H9 (cell line): ENCODE data around the gene MINDY4. TPM values are rescaled to one million over a fixed set of nuclear protein-coding genes. Genes with fewer than 3 reads are reported as not detected.

ENCODE experiments used
- DNase-seq: peaks from one replicate; pipeline ENCODE4 v3.0.0-alpha.2; 2017
- H2AFZ ChIP-seq: one replicate; pipeline ENCODE4 v1.6.1; 2013; ENCODE audit warnings: mild to moderate bottlenecking, low read length, control low read depth, moderate library complexity
- H2AK5ac ChIP-seq: 2 replicates; pipeline ENCODE4 v1.6.1; 2013; ENCODE audit warnings: low read length, control low read depth, mixed read lengths; ENCODE audit not compliant: insufficient read length
- H2BK120ac ChIP-seq: one replicate; pipeline ENCODE4 v1.6.1; 2013; ENCODE audit warnings: low read depth, mild to moderate bottlenecking, low read length, control low read depth, inconsistent platforms; ENCODE audit not compliant: poor library complexity, severe bottlenecking
- H2BK12ac ChIP-seq: 2 replicates; pipeline ENCODE4 v1.6.1; 2013; ENCODE audit warnings: low read length, control low read depth, mixed read lengths, low read depth; ENCODE audit not compliant: insufficient read length
- H2BK15ac ChIP-seq: 2 replicates; pipeline ENCODE4 v1.6.1; 2013; ENCODE audit warnings: low read depth, low read length, control low read depth
- H2BK20ac ChIP-seq: one replicate; pipeline ENCODE4 v1.6.1; 2013; ENCODE audit warnings: low read depth, mild to moderate bottlenecking, low read length, control low read depth, inconsistent platforms; ENCODE audit not compliant: poor library complexity, severe bottlenecking
- H2BK5ac ChIP-seq: 2 replicates; pipeline ENCODE4 v1.6.1; 2013; ENCODE audit warnings: low read length, control low read depth, mixed read lengths; ENCODE audit not compliant: insufficient read length
- H3K14ac ChIP-seq: 2 replicates; pipeline ENCODE4 v1.6.1; 2013; ENCODE audit warnings: low read length, control low read depth; ENCODE audit not compliant: insufficient read depth
- H3K18ac ChIP-seq: 2 replicates; pipeline ENCODE4 v1.6.1; 2013; ENCODE audit warnings: low read depth, mild to moderate bottlenecking, mixed read lengths, low read length, control low read depth; ENCODE audit not compliant: insufficient read length
- H3K23ac ChIP-seq: 2 replicates; pipeline ENCODE4 v1.6.1; 2013; ENCODE audit warnings: low read length, control low read depth, mixed read lengths, low read depth; ENCODE audit not compliant: insufficient read length
- H3K23me2 ChIP-seq: 2 replicates; pipeline ENCODE4 v1.6.1; 2013; ENCODE audit warnings: low read depth, mild to moderate bottlenecking, mixed read lengths, low read length, control low read depth; ENCODE audit not compliant: insufficient read length, poor library complexity, severe bottlenecking
- H3K27ac ChIP-seq: 2 replicates; pipeline ENCODE4 v1.5.1; 2013; ENCODE audit warnings: low read length, control low read depth, mixed read lengths, low read depth; ENCODE audit not compliant: insufficient read length
- H3K27me3 ChIP-seq: 2 replicates; pipeline ENCODE4 v1.6.1; 2013; ENCODE audit warnings: low read length, control low read depth, inconsistent platforms; ENCODE audit not compliant: insufficient read depth
- H3K4ac ChIP-seq: 2 replicates; pipeline ENCODE4 v1.6.1; 2013; ENCODE audit warnings: low read depth, mild to moderate bottlenecking, control low read depth, inconsistent platforms, low read length, moderate library complexity
- H3K4me1 ChIP-seq: 2 replicates; pipeline ENCODE4 v1.6.1; 2013; ENCODE audit warnings: low read length, control low read depth, inconsistent platforms; ENCODE audit not compliant: insufficient read depth
- H3K4me2 ChIP-seq: 2 replicates; pipeline ENCODE4 v1.6.1; 2013; ENCODE audit warnings: low read length, control low read depth, mixed read lengths; ENCODE audit not compliant: insufficient read length, insufficient read depth
- H3K56ac ChIP-seq: 2 replicates; pipeline ENCODE4 v1.6.1; 2013; ENCODE audit warnings: low read depth, mild to moderate bottlenecking, mixed read lengths, low read length, control low read depth; ENCODE audit not compliant: insufficient read length
- H3K79me1 ChIP-seq: 2 replicates; pipeline ENCODE4 v1.6.1; 2013; ENCODE audit warnings: low read depth, mild to moderate bottlenecking, moderate library complexity, low read length, control low read depth, inconsistent platforms; ENCODE audit not compliant: insufficient read depth, poor library complexity, severe bottlenecking
- H3K79me2 ChIP-seq: 2 replicates; pipeline ENCODE4 v1.6.1; 2013; ENCODE audit warnings: low read length, control low read depth, inconsistent platforms; ENCODE audit not compliant: insufficient read depth
- H3K9ac ChIP-seq: 2 replicates; pipeline ENCODE4 v1.6.1; 2013; ENCODE audit warnings: low read length, control low read depth, mixed read lengths; ENCODE audit not compliant: insufficient read length; ENCODE audit errors: extremely low read depth
- H3K9me3 ChIP-seq: one replicate; pipeline ENCODE4 v1.6.1; 2013; ENCODE audit warnings: low read depth, low read length, inconsistent platforms; ENCODE audit not compliant: control insufficient read depth
- H3T11ph ChIP-seq: one replicate; pipeline ENCODE4 v1.6.1; 2013; ENCODE audit warnings: mild to moderate bottlenecking, low read length, control low read depth, inconsistent platforms
- H4K20me1 ChIP-seq: one replicate; pipeline ENCODE4 v1.6.1; 2013; ENCODE audit not compliant: control insufficient read depth, insufficient read length, insufficient read depth
- H4K5ac ChIP-seq: 2 replicates; pipeline ENCODE4 v1.6.1; 2013; ENCODE audit warnings: low read depth, mild to moderate bottlenecking, mixed read lengths, low read length, control low read depth; ENCODE audit not compliant: insufficient read length
- H4K8ac ChIP-seq: replicated peaks from 2 replicates; pipeline ENCODE4 v1.6.1; 2013; ENCODE audit warnings: low read length, control low read depth, mixed read lengths, low read depth; ENCODE audit not compliant: insufficient read length
- H4K91ac ChIP-seq: 2 replicates; pipeline ENCODE4 v1.6.1; 2013; ENCODE audit warnings: low read depth, mild to moderate bottlenecking, moderate library complexity, mixed read lengths, low read length, control low read depth; ENCODE audit not compliant: insufficient read length
- H3K27ac Mint-ChIP-seq, 3 experiments: 2 replicates in 2 of 3; 3 replicates in 1 of 3; pipeline ENCODE4 v1.8.0; 2020 to 2021; ENCODE audit warnings: mixed read lengths in 3 of 3, mild to moderate bottlenecking in 1 of 3, moderate library complexity in 1 of 3
- H3K27me3 Mint-ChIP-seq: 2 replicates; pipeline ENCODE4 v1.8.0; 2021; ENCODE audit warnings: low read depth, mild to moderate bottlenecking, moderate library complexity, mixed read lengths
- H3K36me3 Mint-ChIP-seq, 3 experiments: 2 replicates in 2 of 3; 3 replicates in 1 of 3; pipeline ENCODE4 v1.8.0; 2020 to 2021; ENCODE audit warnings: low read depth in 3 of 3, mixed read lengths in 3 of 3; ENCODE audit not compliant: insufficient read depth in 1 of 3
- H3K4me1 Mint-ChIP-seq, 2 experiments: 2 replicates each; pipeline ENCODE4 v1.8.0; 2020; ENCODE audit warnings: mixed read lengths in 2 of 2
- H3K4me3 Mint-ChIP-seq, 2 experiments: 2 replicates in 1 of 2; 3 replicates in 1 of 2; pipeline ENCODE4 v1.8.0; 2020 to 2021; ENCODE audit warnings: mild to moderate bottlenecking in 2 of 2, mixed read lengths in 2 of 2, moderate library complexity in 1 of 2
- H3K9me3 Mint-ChIP-seq, 2 experiments: 2 replicates in 1 of 2; 3 replicates in 1 of 2; pipeline ENCODE4 v1.8.0; 2020; ENCODE audit warnings: mild to moderate bottlenecking in 2 of 2, mixed read lengths in 2 of 2, moderate library complexity in 1 of 2
- WGBS: extraction: QIAGEN DNeasy Blood & Tissue Kit; methylation state at CpG from one replicate; pipeline ENCODE4 v1.1.7; 2013; ENCODE audit warnings: missing lambda C conversion rate, low lambda C conversion rate, mixed read lengths; ENCODE audit not compliant: insufficient read length; ENCODE audit errors: extremely low coverage; 5-methylcytosine and 5-hydroxymethylcytosine counted together
- total RNA-seq: library from RNA; stranded (reverse); gene quantifications from 2 replicates; pipeline ENCODE4 v1.2.1, GENCODE V29; 2021
- TF ChIP-seq, protein P1 (sequence below): fragments of 200-600 bp; sonication (generic); conservative IDR thresholded peaks from 3 replicates; pipeline ENCODE4 v1.8.0; 2021; ENCODE audit warnings: antibody characterized with exemption, mild to moderate bottlenecking

The MINDY4 gene
- total RNA-seq, 1 experiment from 2014 or later: 3.1 TPM

DNA sequence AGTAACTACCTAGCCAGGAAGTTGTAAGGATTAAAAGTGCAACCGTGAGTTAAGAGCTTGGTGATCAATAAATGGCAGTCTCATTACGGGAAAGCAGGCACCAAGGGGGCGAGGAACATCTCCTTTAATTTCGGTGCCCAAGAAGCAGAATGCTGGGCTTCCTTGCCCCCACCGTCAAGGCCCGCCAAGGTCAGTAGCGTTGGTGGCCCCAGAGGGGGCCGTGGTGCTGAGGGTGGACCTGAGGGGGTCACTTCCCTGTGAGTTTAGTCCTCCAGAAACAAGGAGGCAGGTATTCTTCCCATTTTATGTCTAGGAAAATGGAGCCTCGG lies 408 bp upstream of the MINDY4 start:
- H3K9me3 Mint-ChIP-seq: no peaks in the 10 kb centered on the region; a peak in 1 of 5 replicates

More for the DNA sequence above, 408 bp upstream of the MINDY4 start:
- H3K23ac ChIP-seq: no peak overlapping the region
- no peak overlapping the region for H4K8ac ChIP-seq
- H3K27me3 ChIP-seq: no peaks in the 10 kb centered on the region
- no peak overlapping the region for H2BK12ac ChIP-seq
- no peak overlapping the region for H3K56ac ChIP-seq
- no peak overlapping the region for H2BK5ac ChIP-seq
- no peak overlapping the region for H3T11ph ChIP-seq
- no peaks in the 10 kb centered on the region for H3K79me1 ChIP-seq
- no peak overlapping the region for H2BK15ac ChIP-seq
- H2BK120ac ChIP-seq: no peak overlapping the region
- peak overlapping the region; percentile 34 for H2AFZ ChIP-seq
- no peaks in the 10 kb centered on the region; the same call in 1 of the 2 replicates for H3K4me1 ChIP-seq
- H3K23me2 ChIP-seq: peaks cover 6% of the 10 kb centered on the region
- TF ChIP-seq, protein P1, sequence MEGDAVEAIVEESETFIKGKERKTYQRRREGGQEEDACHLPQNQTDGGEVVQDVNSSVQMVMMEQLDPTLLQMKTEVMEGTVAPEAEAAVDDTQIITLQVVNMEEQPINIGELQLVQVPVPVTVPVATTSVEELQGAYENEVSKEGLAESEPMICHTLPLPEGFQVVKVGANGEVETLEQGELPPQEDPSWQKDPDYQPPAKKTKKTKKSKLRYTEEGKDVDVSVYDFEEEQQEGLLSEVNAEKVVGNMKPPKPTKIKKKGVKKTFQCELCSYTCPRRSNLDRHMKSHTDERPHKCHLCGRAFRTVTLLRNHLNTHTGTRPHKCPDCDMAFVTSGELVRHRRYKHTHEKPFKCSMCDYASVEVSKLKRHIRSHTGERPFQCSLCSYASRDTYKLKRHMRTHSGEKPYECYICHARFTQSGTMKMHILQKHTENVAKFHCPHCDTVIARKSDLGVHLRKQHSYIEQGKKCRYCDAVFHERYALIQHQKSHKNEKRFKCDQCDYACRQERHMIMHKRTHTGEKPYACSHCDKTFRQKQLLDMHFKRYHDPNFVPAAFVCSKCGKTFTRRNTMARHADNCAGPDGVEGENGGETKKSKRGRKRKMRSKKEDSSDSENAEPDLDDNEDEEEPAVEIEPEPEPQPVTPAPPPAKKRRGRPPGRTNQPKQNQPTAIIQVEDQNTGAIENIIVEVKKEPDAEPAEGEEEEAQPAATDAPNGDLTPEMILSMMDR: no peak
- Mint-ChIP-seq H3K27me3 (peaks cover 19% of the 10 kb centered on the region), H3K27ac (no peak overlapping the region), H3K4me1 (peaks cover 10 to 12% of the 10 kb centered on the region in 2 experiments), H3K4me3 (peak overlapping the region; percentile 64 to 76), H3K36me3 (no peaks in the 10 kb centered on the region; a peak in 1 of 7 replicates)
- H4K20me1 ChIP-seq: no peaks in the 10 kb centered on the region
- H3K9ac ChIP-seq: no peak overlapping the region
- H4K91ac ChIP-seq: no peak overlapping the region
- WGBS: no CpG with 5 or more reads among the region's 9 CpGs
- H3K4ac ChIP-seq: no peak overlapping the region
- no peak overlapping the region for H4K5ac ChIP-seq
- H3K4me2 ChIP-seq: peak overlapping the region; percentile 74
- no peaks in the 10 kb centered on the region for H3K9me3 ChIP-seq
- no peak overlapping the region for H3K18ac ChIP-seq
- H2AK5ac ChIP-seq: no peak overlapping the region
- H2BK20ac ChIP-seq: no peak overlapping the region
- DNase-seq: no peak
- H3K14ac ChIP-seq: no peak overlapping the region
- no peaks in the 10 kb centered on the region for H3K79me2 ChIP-seq
- H3K27ac ChIP-seq: no peak overlapping the region
